Upper lobe of right lung (tissue), 1 donor: ENCODE results near the gene CD8A. TPM values are rescaled to one million over a fixed set of nuclear protein-coding genes. Genes with fewer than 3 reads are reported as not detected.

Experiments
- ATAC-seq: fragments of 200-7000 bp; cut with Tn5 transposase; one replicate; pipeline ENCODE4 v1.9.1; 2020; ENCODE audit warnings: mild to moderate bottlenecking, moderate library complexity
- DNase-seq: peaks from one replicate; pipeline ENCODE4 v3.0.0-alpha.2; 2020
- H3K27ac ChIP-seq: fragments of 200-600 bp; one replicate; pipeline ENCODE4 v1.8.0; 2022
- H3K27me3 ChIP-seq: fragments of 200-600 bp; one replicate; pipeline ENCODE4 v1.8.0; 2022; ENCODE audit warnings: mild to moderate bottlenecking
- H3K36me3 ChIP-seq: fragments of 200-600 bp; one replicate; pipeline ENCODE4 v1.8.0; 2022
- H3K4me1 ChIP-seq: fragments of 200-600 bp; one replicate; pipeline ENCODE4 v1.8.0; 2022
- H3K4me3 ChIP-seq: fragments of 200-600 bp; one replicate; pipeline ENCODE4 v1.8.0; 2022; ENCODE audit warnings: mild to moderate bottlenecking
- H3K9me3 ChIP-seq: fragments of 200-600 bp; one replicate; pipeline ENCODE4 v1.8.0; 2022
- CTCF ChIP-seq: fragments of 200-600 bp; IDR thresholded peaks from one replicate; pipeline ENCODE4 v1.8.0; 2022; ENCODE audit warnings: antibody characterized with exemption
- intact Hi-C: fragments of 100-400 bp; cut with DNase I; formaldehyde crosslinking; loops from one replicate; pipeline ENCODE4 v1.11.0; 2022
- total RNA-seq: library from RNA; stranded (reverse); fragmentation: NEBNext Ultra II Directional; extraction: Animal tissue kit (Norgen Biotek cat#: 25700); gene quantifications from one replicate; pipeline ENCODE4 v1.2.1, GENCODE V29; 2021
- donor health status: DM: no; HTN: yes; CAD: no; lungs with severe emphysema.

Gene CD8A
- total RNA-seq, 1 donor from 2014 or later: 7.4 TPM

GRCh38 chr2:86786001-86786536 lies 4.6 kb downstream of the CD8A start:
- no peak for DNase-seq
- Histone ChIP-seq H3K27me3 (peaks cover 25% of the 10 kb centered on the region), H3K9me3 (no peaks in the 10 kb centered on the region), H3K4me3 (no peak overlapping the region), H3K4me1 (peaks cover 20% of the 10 kb centered on the region), H3K27ac (no peak overlapping the region), H3K36me3 (no peaks in the 10 kb centered on the region)
- intact Hi-C loops: no loop called here
- no peak for TF ChIP-seq CTCF
- ATAC-seq: peak; percentile 10

GRCh38 chr2:86785456-86785855 lies 5.3 kb downstream of the CD8A start:
- no peak for TF ChIP-seq CTCF
- Histone ChIP-seq H3K9me3 (no peaks in the 10 kb centered on the region), H3K27ac (no peak overlapping the region), H3K36me3 (no peaks in the 10 kb centered on the region), H3K27me3 (peaks cover 20% of the 10 kb centered on the region), H3K4me3 (no peak overlapping the region), H3K4me1 (peaks cover 15% of the 10 kb centered on the region)
- intact Hi-C loops: no loop called here
- ATAC-seq: no peak
- no peak for DNase-seq

DNA sequence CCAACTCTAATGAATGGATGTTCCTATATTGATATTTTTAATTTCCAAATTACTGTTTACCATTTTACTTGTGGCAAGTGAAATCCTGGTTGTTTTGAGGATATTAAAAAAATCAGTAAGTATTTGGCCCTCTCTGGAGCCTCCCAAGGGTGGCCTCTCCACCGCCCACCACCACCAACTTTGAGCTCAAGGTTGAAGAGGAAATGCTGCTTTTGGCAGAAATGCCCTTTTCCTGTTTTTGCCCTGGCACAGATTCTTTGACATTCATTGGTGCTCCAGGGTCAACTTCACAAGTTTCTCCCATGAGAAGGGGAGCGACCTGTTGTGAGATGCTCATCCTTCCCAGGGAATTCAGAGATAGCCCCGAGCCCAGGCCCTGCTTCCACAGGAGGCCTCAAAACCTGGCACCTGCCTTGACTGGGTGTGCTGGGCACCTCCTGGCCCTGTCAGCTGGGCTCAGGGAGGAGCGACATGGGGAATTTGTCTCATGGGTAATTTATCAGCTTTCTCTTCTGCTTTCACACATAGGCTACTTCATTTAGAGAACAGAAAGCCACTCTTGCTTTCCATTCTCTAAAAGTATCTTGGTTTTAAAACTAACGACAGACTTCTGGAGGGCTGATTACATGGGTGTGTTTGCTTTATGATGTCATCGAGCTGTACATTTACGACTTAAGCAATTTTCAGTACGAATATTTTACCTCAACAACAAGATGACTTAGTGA lies 6.9 kb downstream of the CD8A start:
- DNase-seq (no peak), ATAC-seq (no peak)
- no peaks in the 10 kb centered on the region for H3K36me3 ChIP-seq
- intact Hi-C loops: no loop called here
- H3K27ac ChIP-seq: no peak overlapping the region
- H3K9me3 ChIP-seq: no peaks in the 10 kb centered on the region
- H3K4me1 ChIP-seq: no peaks in the 10 kb centered on the region
- no peak for TF ChIP-seq CTCF
- peaks cover 3% of the 10 kb centered on the region for H3K27me3 ChIP-seq
- no peak overlapping the region for H3K4me3 ChIP-seq

GRCh38 chr2:86782748-86783147 lies 8.0 kb downstream of the CD8A start:
- TF ChIP-seq CTCF: no peak
- intact Hi-C loops: no loop called here
- ATAC-seq: peak; percentile 48
- Histone ChIP-seq H3K27ac (no peak overlapping the region), H3K9me3 (no peaks in the 10 kb centered on the region), H3K27me3 (no peaks in the 10 kb centered on the region), H3K4me1 (no peaks in the 10 kb centered on the region), H3K36me3 (no peaks in the 10 kb centered on the region), H3K4me3 (no peak overlapping the region)
- no peak for DNase-seq

DNA sequence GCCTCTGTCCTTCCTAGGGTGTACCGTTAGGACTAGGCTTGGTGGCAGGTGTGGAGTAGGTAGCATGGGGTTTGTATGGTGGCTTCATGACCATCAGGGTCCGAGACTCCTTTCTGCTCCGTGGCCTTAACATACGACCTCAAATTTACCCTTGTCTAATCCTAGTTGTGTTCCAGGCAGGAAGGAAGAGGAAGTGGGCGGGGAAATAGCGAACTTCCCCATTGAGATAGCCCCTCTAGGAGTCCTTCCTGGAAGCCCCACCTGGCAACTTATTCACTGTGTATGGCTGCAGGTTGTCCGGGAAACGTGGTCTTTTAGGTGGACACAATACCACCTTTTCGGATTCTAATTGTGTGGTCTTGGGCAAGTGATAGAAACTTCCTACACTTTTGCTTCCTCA lies 9.3 kb downstream of the CD8A start:
- Histone ChIP-seq H3K9me3 (no peaks in the 10 kb centered on the region), H3K27ac (no peak overlapping the region), H3K36me3 (no peaks in the 10 kb centered on the region), H3K4me3 (no peak overlapping the region), H3K4me1 (no peaks in the 10 kb centered on the region), H3K27me3 (no peaks in the 10 kb centered on the region)
- TF ChIP-seq CTCF: no peak
- intact Hi-C loops: no loop called here
- DNase-seq (no peak), ATAC-seq (no peak)
